Fibroblast of mammary gland (primary cell): ENCODE measurements around the gene SYNCRIP.

ENCODE experiments used
- DNase-seq: peaks from one replicate; pipeline ENCODE4 v3.0.0-alpha.2; 2010; ENCODE audit warnings: low read depth
- H3K4me3 ChIP-seq: 2 replicates; pipeline ENCODE4 v1.5.1; 2011; ENCODE audit warnings: low read depth, mild to moderate bottlenecking, low read length, moderate library complexity; ENCODE audit not compliant: control insufficient read depth
- TF ChIP-seq, protein P1 (sequence below): conservative IDR thresholded peaks from 2 replicates; pipeline ENCODE4 v1.5.1; 2011; ENCODE audit warnings: low read depth, low read length, inconsistent platforms; ENCODE audit not compliant: control insufficient read depth, insufficient read depth

The SYNCRIP gene

GRCh38 chr6:85620308-85620707, 22.4 kb downstream of the SYNCRIP start:
- H3K4me3 ChIP-seq: no peak overlapping the region

GRCh38 chr6:85614780-85615179, 27.9 kb downstream of the SYNCRIP start:
- TF ChIP-seq, protein P1, sequence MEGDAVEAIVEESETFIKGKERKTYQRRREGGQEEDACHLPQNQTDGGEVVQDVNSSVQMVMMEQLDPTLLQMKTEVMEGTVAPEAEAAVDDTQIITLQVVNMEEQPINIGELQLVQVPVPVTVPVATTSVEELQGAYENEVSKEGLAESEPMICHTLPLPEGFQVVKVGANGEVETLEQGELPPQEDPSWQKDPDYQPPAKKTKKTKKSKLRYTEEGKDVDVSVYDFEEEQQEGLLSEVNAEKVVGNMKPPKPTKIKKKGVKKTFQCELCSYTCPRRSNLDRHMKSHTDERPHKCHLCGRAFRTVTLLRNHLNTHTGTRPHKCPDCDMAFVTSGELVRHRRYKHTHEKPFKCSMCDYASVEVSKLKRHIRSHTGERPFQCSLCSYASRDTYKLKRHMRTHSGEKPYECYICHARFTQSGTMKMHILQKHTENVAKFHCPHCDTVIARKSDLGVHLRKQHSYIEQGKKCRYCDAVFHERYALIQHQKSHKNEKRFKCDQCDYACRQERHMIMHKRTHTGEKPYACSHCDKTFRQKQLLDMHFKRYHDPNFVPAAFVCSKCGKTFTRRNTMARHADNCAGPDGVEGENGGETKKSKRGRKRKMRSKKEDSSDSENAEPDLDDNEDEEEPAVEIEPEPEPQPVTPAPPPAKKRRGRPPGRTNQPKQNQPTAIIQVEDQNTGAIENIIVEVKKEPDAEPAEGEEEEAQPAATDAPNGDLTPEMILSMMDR: no peak
- no peak for DNase-seq
- H3K4me3 ChIP-seq: no peak overlapping the region

More at GRCh38 chr6:85620308-85620707, 22.4 kb downstream of the SYNCRIP start:
- no peak for DNase-seq
- TF ChIP-seq, protein P1: no peak

DNA sequence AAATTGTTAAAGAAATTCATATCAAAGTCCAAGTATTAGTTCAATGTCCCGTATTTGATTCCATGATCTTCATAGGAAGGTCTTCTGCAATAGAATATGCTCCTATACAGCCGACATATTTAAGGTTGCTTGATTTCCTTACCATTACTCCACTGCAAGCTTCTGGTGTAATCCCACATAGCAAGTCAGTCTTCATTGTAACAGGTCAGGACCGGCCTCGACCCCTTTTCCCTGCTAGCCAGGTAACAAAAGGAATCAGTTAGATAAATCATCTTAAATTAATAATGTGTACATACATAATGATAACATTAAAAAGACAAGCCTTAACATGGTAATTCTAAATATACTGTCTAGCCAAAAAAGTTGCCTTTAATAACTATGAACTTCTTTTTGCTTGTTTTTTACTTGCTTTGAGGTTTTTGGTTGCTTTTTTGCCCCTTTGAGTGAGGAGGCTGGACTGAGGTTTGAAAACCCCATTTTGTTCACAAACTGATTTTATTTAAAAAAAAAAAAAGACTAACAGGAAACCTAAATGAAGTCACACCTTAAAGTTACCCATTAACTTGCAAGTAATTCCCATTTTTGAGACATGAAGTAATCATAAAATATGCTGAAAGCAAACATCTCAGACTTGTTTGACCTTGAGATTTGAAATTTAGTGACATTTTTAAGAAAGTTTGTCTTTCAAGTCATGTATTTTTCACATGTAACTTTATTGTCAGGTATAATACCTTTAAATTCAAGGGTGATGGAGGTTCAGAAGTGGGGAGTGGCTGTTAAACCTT, 29.8 kb downstream of the SYNCRIP start:
- H3K4me3 ChIP-seq: no peak overlapping the region
- TF ChIP-seq, protein P1: no peak
- no peak for DNase-seq

GRCh38 chr6:85610182-85610895, 32.3 kb downstream of the SYNCRIP start:
- TF ChIP-seq, protein P1: no peak
- no peak for DNase-seq
- H3K4me3 ChIP-seq: no peak overlapping the region

DNA sequence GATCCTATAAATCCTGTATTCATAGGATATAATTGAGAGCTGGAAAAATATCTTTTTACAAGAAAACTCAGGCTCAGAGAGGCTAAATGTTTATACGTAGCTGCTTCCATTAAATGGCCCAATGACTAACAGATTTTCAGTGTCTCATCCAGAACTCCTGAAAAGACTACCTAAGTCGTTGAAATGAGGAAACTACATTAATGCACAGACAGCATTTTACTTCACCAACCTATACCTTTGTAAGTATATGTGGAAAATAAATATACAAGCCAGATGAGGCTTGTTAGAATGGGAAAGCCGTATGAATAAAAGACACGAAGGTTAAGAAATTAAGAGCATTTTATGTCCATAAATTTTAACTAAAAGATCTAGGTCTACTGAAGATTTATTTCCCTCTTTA, 40.6 kb downstream of the SYNCRIP start:
- no peak for DNase-seq
- TF ChIP-seq, protein P1: no peak
- no peak overlapping the region for H3K4me3 ChIP-seq

GRCh38 chr6:85600713-85601313, 41.9 kb downstream of the SYNCRIP start:
- no peak for DNase-seq
- no peak overlapping the region for H3K4me3 ChIP-seq
- TF ChIP-seq, protein P1: no peak
